HepG2 (cell line): ENCODE data around the gene INSR. TPM values are rescaled to one million over a fixed set of nuclear protein-coding genes. Genes with fewer than 3 reads are reported as not detected.

ENCODE experiments used
- ARID2 ChIP-seq: sonication (generic); formaldehyde crosslinking; IDR thresholded peaks from 2 replicates; pipeline ENCODE4 v1.8.1; 2022; ENCODE audit warnings: mild to moderate bottlenecking, missing genetic modification reagents, borderline replicate concordance
- ASH2L ChIP-seq: fragments of 300-600, 200-600 bp; sonication (generic); IDR thresholded peaks from 2 replicates; pipeline ENCODE4 v1.7.0; 2017; ENCODE audit warnings: low read depth, mild to moderate bottlenecking, moderate library complexity, mixed read lengths, low read length; ENCODE audit not compliant: insufficient read length
- BRCA1 ChIP-seq: sonication (generic); formaldehyde crosslinking; IDR thresholded peaks from 2 replicates; pipeline ENCODE4 v1.4.0; 2020; ENCODE audit warnings: missing genetic modification reagents
- MED1 ChIP-seq: sonication (generic); formaldehyde crosslinking; IDR thresholded peaks from 2 replicates; pipeline ENCODE4 v1.4.0; 2020; ENCODE audit warnings: missing genetic modification reagents
- PAF1 ChIP-seq: IDR thresholded peaks from 2 replicates; pipeline ENCODE4 v1.6.1; 2016; ENCODE audit warnings: missing genetic modification reagents, missing compliant biosample characterization
- SRF ChIP-seq: IDR thresholded peaks from 2 replicates; pipeline ENCODE4 v1.6.1; 2011; ENCODE audit warnings: mild to moderate bottlenecking, low read depth, low read length, moderate library complexity
- SRSF4 ChIP-seq: fragments of 200-400 bp; formaldehyde crosslinking; IDR thresholded peaks from one replicate; pipeline ENCODE4 v1.6.1; 2018; ENCODE audit warnings: mild to moderate bottlenecking, low read depth, low read length, moderate library complexity; ENCODE audit not compliant: poor library complexity, severe bottlenecking
- THAP11 ChIP-seq: IDR thresholded peaks from 2 replicates; pipeline ENCODE4 v1.6.1; 2016; ENCODE audit warnings: missing biosample characterization, missing genetic modification reagents
- ZNF383 ChIP-seq: sonication (generic); formaldehyde crosslinking; IDR thresholded peaks from 2 replicates; pipeline ENCODE4 v1.4.0; 2020; ENCODE audit warnings: missing genetic modification reagents, mild to moderate bottlenecking, borderline replicate concordance
- ZNF605 ChIP-seq: sonication (generic); formaldehyde crosslinking; IDR thresholded peaks from 2 replicates; pipeline ENCODE4 v1.8.0; 2022; ENCODE audit warnings: mild to moderate bottlenecking, missing genetic modification reagents
- ZNF773 ChIP-seq: sonication (generic); formaldehyde crosslinking; IDR thresholded peaks from 2 replicates; pipeline ENCODE4 v1.4.0; 2020; ENCODE audit warnings: missing genetic modification reagents, borderline replicate concordance
- ZNF776 ChIP-seq: sonication (generic); formaldehyde crosslinking; IDR thresholded peaks from 2 replicates; pipeline ENCODE4 v1.4.0; 2020; ENCODE audit warnings: mild to moderate bottlenecking, missing genetic modification reagents
- polyA plus RNA-seq, 8 experiments: library from polyadenylated mRNA; depleted of rRNA in 3 of 8; stranded (reverse) in 7 of 8; unstranded in 1 of 8; fragments of >200 nt; fragmentation: Illumina TruSeq in 4 of 8; extraction: Trizol in 4 of 8; gene quantifications; 2 replicates each; pipeline versions ENCODE4 v1.2.1 to v1.2.3, GENCODE V29; 2011 to 2016; ENCODE audit warnings: low read depth in 4 of 8, missing spikeins in 1 of 8, mixed read lengths in 1 of 8; ENCODE audit not compliant: insufficient read depth in 1 of 8
- total RNA-seq, 5 experiments: library from RNA; depleted of rRNA; stranded (reverse); fragments of >200 nt; fragmentation: Illumina TruSeq; extraction: Trizol; gene quantifications; 2 replicates each; pipeline ENCODE4 v1.2.3, GENCODE V29; 2016; ENCODE audit warnings: low read depth in 1 of 5
- TF ChIP-seq, protein P1 (sequence below): sonication (generic); formaldehyde crosslinking; IDR thresholded peaks from 2 replicates; pipeline ENCODE4 v1.5.0; 2020; ENCODE audit warnings: missing genetic modification reagents
- TF ChIP-seq, protein P2 (sequence below): sonication (generic); formaldehyde crosslinking; IDR thresholded peaks from 2 replicates; pipeline ENCODE4 v1.8.1; 2023; ENCODE audit warnings: mild to moderate bottlenecking, moderate library complexity, missing genetic modification reagents
- TF ChIP-seq, protein P3 (sequence below): sonication (generic); formaldehyde crosslinking; IDR thresholded peaks from 2 replicates; pipeline ENCODE4 v1.8.0; 2022; ENCODE audit warnings: mild to moderate bottlenecking, missing genetic modification reagents, borderline replicate concordance
- TF ChIP-seq, protein P4 (sequence below): sonication (generic); formaldehyde crosslinking; IDR thresholded peaks from 2 replicates; pipeline ENCODE4 v1.4.0; 2020; ENCODE audit warnings: missing genetic modification reagents, borderline replicate concordance
- TF ChIP-seq, protein P5 (sequence below): sonication (generic); formaldehyde crosslinking; IDR thresholded peaks from 2 replicates; pipeline ENCODE4 v1.5.1; 2020; ENCODE audit warnings: mild to moderate bottlenecking, moderate library complexity, missing genetic modification reagents

Gene INSR
- total and polyA plus RNA-seq, 2 of the 13 experiments (the other 11 are each of a cell fraction or from before 2014, with no cell fraction given) = 24.2 to 29.8 TPM

DNA sequence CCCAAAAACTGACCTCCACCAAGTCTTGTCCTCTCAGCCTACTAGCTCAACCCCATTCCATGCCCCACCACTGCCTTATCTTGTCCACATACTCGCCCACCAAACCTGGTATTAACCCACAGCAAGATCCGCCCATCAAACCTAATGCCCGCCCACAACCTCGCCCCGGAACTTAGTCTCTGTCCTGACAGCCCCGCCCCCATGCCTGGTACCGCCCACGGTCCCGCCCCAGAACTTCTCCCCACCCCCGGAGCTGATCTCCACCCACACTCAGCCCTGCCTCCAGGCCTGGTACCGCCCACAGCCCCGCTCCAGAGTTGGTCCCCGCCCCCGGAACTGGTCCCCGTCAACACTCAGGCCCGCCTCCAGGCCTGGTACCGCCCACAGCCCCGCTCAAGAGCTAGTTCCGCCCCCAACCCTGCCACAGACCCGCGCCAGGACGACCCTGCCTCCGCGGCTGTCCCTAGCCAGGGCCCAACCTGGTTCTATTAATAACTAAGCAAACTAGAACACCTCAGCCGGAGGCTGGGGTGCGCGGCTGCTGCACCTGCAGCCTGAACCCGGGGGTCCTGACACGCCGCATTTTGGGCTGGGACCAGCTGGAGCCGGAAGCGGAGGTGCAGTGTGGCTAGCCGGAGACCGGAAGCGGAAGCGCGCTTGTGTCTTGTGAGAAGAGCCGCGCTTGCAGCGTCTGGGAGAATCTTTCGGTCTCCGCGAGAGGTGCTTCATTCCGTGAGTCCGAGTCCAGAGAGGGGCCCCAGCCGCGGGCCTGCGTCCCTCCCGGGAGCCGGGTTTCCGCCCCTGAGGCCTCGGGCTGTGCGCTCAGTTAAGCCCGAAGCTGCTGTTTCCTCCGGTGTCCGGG lies 224.9 kb downstream of the INSR start, which contains the start of gene ZNF557 (continued):
- TF ChIP-seq, protein P1, sequence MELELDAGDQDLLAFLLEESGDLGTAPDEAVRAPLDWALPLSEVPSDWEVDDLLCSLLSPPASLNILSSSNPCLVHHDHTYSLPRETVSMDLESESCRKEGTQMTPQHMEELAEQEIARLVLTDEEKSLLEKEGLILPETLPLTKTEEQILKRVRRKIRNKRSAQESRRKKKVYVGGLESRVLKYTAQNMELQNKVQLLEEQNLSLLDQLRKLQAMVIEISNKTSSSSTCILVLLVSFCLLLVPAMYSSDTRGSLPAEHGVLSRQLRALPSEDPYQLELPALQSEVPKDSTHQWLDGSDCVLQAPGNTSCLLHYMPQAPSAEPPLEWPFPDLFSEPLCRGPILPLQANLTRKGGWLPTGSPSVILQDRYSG = 0 out of 2 replicates have a peak, but pooled peaks have one; percentile 57
- TF ChIP-seq ARID2 (CRISPR knock-in tag) = 0 out of 2 replicates have a peak, but pooled peaks have one; percentile 32
- TF ChIP-seq, protein P2, sequence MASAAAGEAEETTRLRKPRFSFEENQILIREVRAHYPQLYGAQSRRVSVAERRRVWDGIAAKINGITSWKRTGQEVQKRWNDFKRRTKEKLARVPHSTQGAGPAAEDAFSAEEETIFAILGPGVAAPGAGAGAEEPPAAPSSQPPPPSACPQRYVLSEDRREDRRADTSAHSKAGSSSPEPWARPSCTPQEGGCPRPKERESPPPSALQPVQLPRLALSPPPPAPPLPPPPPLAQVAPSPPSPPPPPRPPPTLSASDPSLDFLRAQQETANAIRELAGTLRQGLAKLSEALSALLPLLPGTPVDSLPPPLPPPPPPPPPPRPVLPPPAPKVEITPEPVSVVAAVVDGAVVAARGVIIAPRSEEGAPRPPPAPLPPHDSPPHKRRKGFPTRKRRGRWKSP (CRISPR knock-in tag) = peak; percentile 56; the same call in 1 of the 2 replicates
- peak; percentile 34; the same call in 1 of the 2 replicates for TF ChIP-seq ZNF605
- peak; percentile 57 for TF ChIP-seq ZNF776 (CRISPR knock-in tag)
- no peak for TF ChIP-seq PAF1 (CRISPR knock-in tag)
- peak; percentile 88 for TF ChIP-seq THAP11 (CRISPR knock-in tag)
- 0 out of 2 replicates have a peak, but pooled peaks have one; percentile 52 for TF ChIP-seq BRCA1 (CRISPR knock-in tag)
- TF ChIP-seq, protein P3, sequence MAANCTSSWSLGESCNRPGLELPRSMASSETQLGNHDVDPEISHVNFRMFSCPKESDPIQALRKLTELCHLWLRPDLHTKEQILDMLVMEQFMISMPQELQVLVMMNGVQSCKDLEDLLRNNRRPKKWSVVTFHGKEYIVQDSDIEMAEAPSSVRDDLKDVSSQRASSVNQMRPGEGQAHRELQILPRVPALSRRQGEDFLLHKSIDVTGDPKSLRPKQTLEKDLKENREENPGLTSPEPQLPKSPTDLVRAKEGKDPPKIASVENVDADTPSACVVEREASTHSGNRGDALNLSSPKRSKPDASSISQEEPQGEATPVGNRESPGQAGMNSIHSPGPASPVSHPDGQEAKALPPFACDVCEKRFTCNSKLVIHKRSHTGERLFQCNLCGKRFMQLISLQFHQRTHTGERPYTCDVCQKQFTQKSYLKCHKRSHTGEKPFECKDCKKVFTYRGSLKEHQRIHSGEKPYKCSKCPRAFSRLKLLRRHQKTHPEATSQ (CRISPR knock-in tag) = 0 out of 2 replicates have a peak, but pooled peaks have one; percentile 28
- TF ChIP-seq ASH2L = peak; percentile 89
- TF ChIP-seq SRSF4 = no peak
- TF ChIP-seq, protein P4, sequence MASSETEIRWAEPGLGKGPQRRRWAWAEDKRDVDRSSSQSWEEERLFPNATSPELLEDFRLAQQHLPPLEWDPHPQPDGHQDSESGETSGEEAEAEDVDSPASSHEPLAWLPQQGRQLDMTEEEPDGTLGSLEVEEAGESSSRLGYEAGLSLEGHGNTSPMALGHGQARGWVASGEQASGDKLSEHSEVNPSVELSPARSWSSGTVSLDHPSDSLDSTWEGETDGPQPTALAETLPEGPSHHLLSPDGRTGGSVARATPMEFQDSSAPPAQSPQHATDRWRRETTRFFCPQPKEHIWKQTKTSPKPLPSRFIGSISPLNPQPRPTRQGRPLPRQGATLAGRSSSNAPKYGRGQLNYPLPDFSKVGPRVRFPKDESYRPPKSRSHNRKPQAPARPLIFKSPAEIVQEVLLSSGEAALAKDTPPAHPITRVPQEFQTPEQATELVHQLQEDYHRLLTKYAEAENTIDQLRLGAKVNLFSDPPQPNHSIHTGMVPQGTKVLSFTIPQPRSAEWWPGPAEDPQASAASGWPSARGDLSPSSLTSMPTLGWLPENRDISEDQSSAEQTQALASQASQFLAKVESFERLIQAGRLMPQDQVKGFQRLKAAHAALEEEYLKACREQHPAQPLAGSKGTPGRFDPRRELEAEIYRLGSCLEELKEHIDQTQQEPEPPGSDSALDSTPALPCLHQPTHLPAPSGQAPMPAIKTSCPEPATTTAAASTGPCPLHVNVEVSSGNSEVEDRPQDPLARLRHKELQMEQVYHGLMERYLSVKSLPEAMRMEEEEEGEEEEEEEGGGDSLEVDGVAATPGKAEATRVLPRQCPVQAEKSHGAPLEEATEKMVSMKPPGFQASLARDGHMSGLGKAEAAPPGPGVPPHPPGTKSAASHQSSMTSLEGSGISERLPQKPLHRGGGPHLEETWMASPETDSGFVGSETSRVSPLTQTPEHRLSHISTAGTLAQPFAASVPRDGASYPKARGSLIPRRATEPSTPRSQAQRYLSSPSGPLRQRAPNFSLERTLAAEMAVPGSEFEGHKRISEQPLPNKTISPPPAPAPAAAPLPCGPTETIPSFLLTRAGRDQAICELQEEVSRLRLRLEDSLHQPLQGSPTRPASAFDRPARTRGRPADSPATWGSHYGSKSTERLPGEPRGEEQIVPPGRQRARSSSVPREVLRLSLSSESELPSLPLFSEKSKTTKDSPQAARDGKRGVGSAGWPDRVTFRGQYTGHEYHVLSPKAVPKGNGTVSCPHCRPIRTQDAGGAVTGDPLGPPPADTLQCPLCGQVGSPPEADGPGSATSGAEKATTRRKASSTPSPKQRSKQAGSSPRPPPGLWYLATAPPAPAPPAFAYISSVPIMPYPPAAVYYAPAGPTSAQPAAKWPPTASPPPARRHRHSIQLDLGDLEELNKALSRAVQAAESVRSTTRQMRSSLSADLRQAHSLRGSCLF (CRISPR knock-in tag) = no peak
- TF ChIP-seq SRF = no peak
- TF ChIP-seq ZNF383 (CRISPR knock-in tag) = no peak
- TF ChIP-seq ZNF773 (CRISPR knock-in tag) = 0 out of 2 replicates have a peak, but pooled peaks have one; percentile 52
- TF ChIP-seq, protein P5, sequence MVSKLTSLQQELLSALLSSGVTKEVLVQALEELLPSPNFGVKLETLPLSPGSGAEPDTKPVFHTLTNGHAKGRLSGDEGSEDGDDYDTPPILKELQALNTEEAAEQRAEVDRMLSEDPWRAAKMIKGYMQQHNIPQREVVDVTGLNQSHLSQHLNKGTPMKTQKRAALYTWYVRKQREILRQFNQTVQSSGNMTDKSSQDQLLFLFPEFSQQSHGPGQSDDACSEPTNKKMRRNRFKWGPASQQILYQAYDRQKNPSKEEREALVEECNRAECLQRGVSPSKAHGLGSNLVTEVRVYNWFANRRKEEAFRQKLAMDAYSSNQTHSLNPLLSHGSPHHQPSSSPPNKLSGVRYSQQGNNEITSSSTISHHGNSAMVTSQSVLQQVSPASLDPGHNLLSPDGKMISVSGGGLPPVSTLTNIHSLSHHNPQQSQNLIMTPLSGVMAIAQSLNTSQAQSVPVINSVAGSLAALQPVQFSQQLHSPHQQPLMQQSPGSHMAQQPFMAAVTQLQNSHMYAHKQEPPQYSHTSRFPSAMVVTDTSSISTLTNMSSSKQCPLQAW (CRISPR knock-in tag) = peak; percentile 83
- TF ChIP-seq MED1 (CRISPR knock-in tag) = peak; percentile 55
